Osteoblast (primary cell): ENCODE data around the gene LCE6A. TPM values are rescaled to one million over a fixed set of nuclear protein-coding genes. Genes with fewer than 3 reads are reported as not detected.

Experiments used
- DNase-seq: peaks from one replicate; pipeline ENCODE4 v3.0.0; 2011; ENCODE audit warnings: low spot score, mixed read lengths; ENCODE audit not compliant: insufficient read length; ENCODE audit errors: missing footprints
- H2AFZ ChIP-seq: 2 replicates; pipeline ENCODE4 v1.6.0; 2011; ENCODE audit warnings: mild to moderate bottlenecking, low read length
- H3K27ac ChIP-seq: 2 replicates; pipeline ENCODE4 v1.5.1; 2011; ENCODE audit warnings: mild to moderate bottlenecking, low read depth, low read length, moderate library complexity
- H3K27me3 ChIP-seq: 2 replicates; pipeline ENCODE4 v1.6.0; 2012; ENCODE audit warnings: mild to moderate bottlenecking, control low read depth, inconsistent platforms, low read length, moderate library complexity; ENCODE audit not compliant: insufficient read depth
- H3K36me3 ChIP-seq: 2 replicates; pipeline ENCODE4 v1.5.1; 2011; ENCODE audit warnings: mild to moderate bottlenecking, low read length, control low read depth, moderate library complexity; ENCODE audit not compliant: insufficient read depth
- H3K4me1 ChIP-seq: 2 replicates; pipeline ENCODE4 v1.5.1; 2011; ENCODE audit warnings: mild to moderate bottlenecking, low read length, control low read depth, moderate library complexity; ENCODE audit not compliant: insufficient read depth
- H3K4me2 ChIP-seq: 2 replicates; pipeline ENCODE4 v1.6.0; 2011; ENCODE audit warnings: mild to moderate bottlenecking, low read length; ENCODE audit not compliant: insufficient read depth
- H3K4me3 ChIP-seq: fragments of 200-600 bp; sonication (generic); 3 replicates; pipeline ENCODE4 v1.5.1; 2012; ENCODE audit warnings: mild to moderate bottlenecking, low read length, inconsistent platforms; ENCODE audit not compliant: insufficient read depth
- H3K79me2 ChIP-seq: 2 replicates; pipeline ENCODE4 v1.6.0; 2012; ENCODE audit warnings: mild to moderate bottlenecking, low read length, control low read depth, inconsistent platforms; ENCODE audit not compliant: insufficient read depth
- H3K9me3 ChIP-seq: 2 replicates; pipeline ENCODE4 v1.5.1; 2011; ENCODE audit warnings: low read depth, low read length, control low read depth
- H4K20me1 ChIP-seq: 2 replicates; pipeline ENCODE4 v1.6.0; 2012; ENCODE audit warnings: mild to moderate bottlenecking, low read length, control low read depth; ENCODE audit not compliant: insufficient read depth
- CTCF ChIP-seq: IDR thresholded peaks from 2 replicates; pipeline ENCODE4 v1.5.1; 2011; ENCODE audit warnings: mild to moderate bottlenecking, low read depth, low read length, moderate library complexity; ENCODE audit errors: extremely low read depth
- total RNA-seq: library from RNA; depleted of rRNA; stranded (reverse); fragments of >200 nt; gene quantifications from 2 replicates; pipeline ENCODE4 v1.2.3, GENCODE V29; 2012

The LCE6A gene
- total RNA-seq, 1 donor = not detected

GRCh38 chr1:152823294-152823693, 19.4 kb upstream of the LCE6A start:
- Histone ChIP-seq H3K9me3 (no peaks in the 10 kb centered on the region), H3K4me3 (no peak overlapping the region), H3K27ac (no peak overlapping the region), H3K4me2 (no peak overlapping the region), H2AFZ (no peak overlapping the region), H4K20me1 (no peaks in the 10 kb centered on the region), H3K4me1 (no peaks in the 10 kb centered on the region), H3K36me3 (no peaks in the 10 kb centered on the region), H3K27me3 (no peaks in the 10 kb centered on the region), H3K79me2 (no peaks in the 10 kb centered on the region)
- DNase-seq = no peak
- TF ChIP-seq CTCF = no peak

GRCh38 chr1:152824964-152825363, 17.7 kb upstream of the LCE6A start:
- Histone ChIP-seq H3K79me2 (no peaks in the 10 kb centered on the region), H3K27me3 (no peaks in the 10 kb centered on the region), H3K9me3 (no peaks in the 10 kb centered on the region), H3K36me3 (no peaks in the 10 kb centered on the region), H3K27ac (no peak overlapping the region), H4K20me1 (no peaks in the 10 kb centered on the region), H3K4me2 (no peak overlapping the region), H3K4me1 (no peaks in the 10 kb centered on the region), H3K4me3 (no peak overlapping the region), H2AFZ (no peak overlapping the region)
- TF ChIP-seq CTCF = no peak
- no peak for DNase-seq

GRCh38 chr1:152827173-152827572, 15.5 kb upstream of the LCE6A start, which contains the start of gene LCE1A:
Gene LCE1A (plus strand): TSS chr1:152827473. CDS start chr1:152827473, 0 bp downstream.
- no peak within 1 kb of the TSS for H2AFZ ChIP-seq
- DNase-seq = no peak
- no peaks in the 10 kb centered on the region for H3K36me3 ChIP-seq
- no peak within 1 kb of the TSS for H3K4me2 ChIP-seq
- no peaks in the 10 kb centered on the region for H4K20me1 ChIP-seq
- H3K4me3 ChIP-seq = no peak within 1 kb of the TSS
- H3K27me3 ChIP-seq = no peaks in the 10 kb centered on the region
- no peak within 1 kb of the TSS for H3K27ac ChIP-seq
- no peak for TF ChIP-seq CTCF
- H3K79me2 ChIP-seq = no peaks in the 10 kb centered on the region
- no peaks in the 10 kb centered on the region for H3K9me3 ChIP-seq
- H3K4me1 ChIP-seq = no peaks in the 10 kb centered on the region

- Histone ChIP-seq H3K4me1 (no peaks in the 10 kb centered on the region), H2AFZ (no peak overlapping the region), H3K9me3 (no peaks in the 10 kb centered on the region), H3K27ac (no peak overlapping the region), H4K20me1 (no peaks in the 10 kb centered on the region), H3K79me2 (no peaks in the 10 kb centered on the region), H3K36me3 (no peaks in the 10 kb centered on the region), H3K4me3 (no peak overlapping the region), H3K4me2 (no peak overlapping the region), H3K27me3 (no peaks in the 10 kb centered on the region)
- DNase-seq = no peak
- TF ChIP-seq CTCF = no peak
These were observed 5.8 kb upstream of the LCE6A start for GRCh38 chr1:152836870-152837269.
